Small intestine (tissue), 7 donors: ENCODE measurements around the gene PDCD1. TPM values are rescaled to one million over a fixed set of nuclear protein-coding genes. Genes with fewer than 3 reads are reported as not detected.
"Not testable (repeated sequence)": the region's sequence is repeated elsewhere in the genome, so short reads cannot be mapped to it uniquely, and the experiment has no call there.

Experiments used
- DNase-seq, 2 donors: peaks; one replicate each; pipeline versions ENCODE4 v3.0.0 to v3.0.0-alpha.2; 2013
- FAIRE-seq: peaks from 2 replicates; lab custom pipeline; 2012; peaks lifted over from hg19 to GRCh38; lab: Jason Lieb, UNC
- H3K27ac ChIP-seq, 3 donors: one replicate each; pipeline ENCODE4 v1.5.1; 2013; ENCODE audit warnings: low read length in 2 of 3, mild to moderate bottlenecking in 2 of 3, control low read depth in 1 of 3, inconsistent platforms in 1 of 3, low read depth in 1 of 3, moderate library complexity in 1 of 3
- H3K27me3 ChIP-seq, 3 donors: one replicate each; pipeline ENCODE4 v1.6.1; 2013; ENCODE audit warnings: low read length in 3 of 3, inconsistent platforms in 1 of 3; ENCODE audit not compliant: control insufficient read depth in 3 of 3, insufficient read depth in 3 of 3
- H3K36me3 ChIP-seq, 3 donors: one replicate each; pipeline ENCODE4 v1.6.1; 2013; ENCODE audit warnings: low read length in 3 of 3, inconsistent platforms in 1 of 3, low read depth in 1 of 3, mild to moderate bottlenecking in 1 of 3, moderate library complexity in 1 of 3; ENCODE audit not compliant: control insufficient read depth in 3 of 3, insufficient read depth in 2 of 3
- H3K4me1 ChIP-seq, 3 donors: one replicate each; pipeline ENCODE4 v1.6.1; 2013; ENCODE audit warnings: low read length in 2 of 3, inconsistent platforms in 1 of 3, low read depth in 1 of 3, mild to moderate bottlenecking in 1 of 3, moderate library complexity in 1 of 3; ENCODE audit not compliant: control insufficient read depth in 3 of 3, insufficient read depth in 2 of 3
- H3K4me3 ChIP-seq, 3 donors: one replicate each; pipeline ENCODE4 v1.5.1; 2013; ENCODE audit warnings: low read length in 3 of 3, control low read depth in 1 of 3, inconsistent platforms in 1 of 3, low read depth in 1 of 3, mild to moderate bottlenecking in 1 of 3, moderate library complexity in 1 of 3
- H3K9me3 ChIP-seq, 2 donors: one replicate each; pipeline ENCODE4 v1.6.1; 2013; ENCODE audit warnings: low read depth in 1 of 2, low read length in 1 of 2; ENCODE audit not compliant: control insufficient read depth in 2 of 2, insufficient read depth in 1 of 2
- WGBS, 3 donors: extraction: QIAGEN DNeasy Blood & Tissue Kit; methylation state at CpG; one replicate each; pipeline ENCODE4 v1.1.7; 2013; 5-methylcytosine and 5-hydroxymethylcytosine counted together
- polyA plus RNA-seq, 4 donors: library from polyadenylated mRNA; stranded (reverse) in 3 of 4; unstranded in 1 of 4; fragments of 200-250 nt in 3 of 4; fragments of 120-200 nt in 1 of 4; gene quantifications; one replicate each; pipeline versions ENCODE4 v1.2.1 to v1.2.3, GENCODE V29; 2013
- donor health status: healthy with polysubstance abuse.
- donor health status: control.
- donor health status: control.
- donor health status: Bipolar disorder and iron deficiency.
- donor health status: healthy.

PDCD1 gene
- polyA plus RNA-seq, 4 donors = 0.27 to 1.2 (median 0.27) TPM; not detected in 1

GRCh38 chr2:241875754-241876527, 17.2 kb upstream of the PDCD1 start:
- not testable (repeated sequence) for H3K27ac ChIP-seq, H3K4me1 ChIP-seq, DNase-seq, H3K36me3 ChIP-seq, FAIRE-seq, H3K4me3 ChIP-seq, H3K27me3 ChIP-seq
- peaks cover 0 to 14% of the 10 kb centered on the region in 2 donors for H3K9me3 ChIP-seq
- 50 to 69% (median 55%) methylated on average over 14 to 22 of the region's 22 CpGs for WGBS, 3 donors

GRCh38 chr2:241874277-241874925, 15.7 kb upstream of the PDCD1 start:
- no peaks in the 10 kb centered on the region for H3K36me3 ChIP-seq
- WGBS, 3 donors = 92 to 95% (median 94%) methylated on average over 17 of the region's 17 CpGs
- no peak for DNase-seq

GRCh38 chr2:241873803-241874110, 15.1 kb upstream of the PDCD1 start:
- peaks cover 0 to 14% of the 10 kb centered on the region in 2 donors for H3K9me3 ChIP-seq
- no peaks in the 10 kb centered on the region for H3K36me3 ChIP-seq
- no peak overlapping the region for H3K4me3 ChIP-seq
- DNase-seq (no peak), FAIRE-seq (no peak)
- H3K27ac ChIP-seq = no peak overlapping the region
- WGBS, 3 donors = 82 to 93% (median 90%) methylated on average over 7 of the region's 7 CpGs
- peaks cover 0 to 4% (median 0%) of the 10 kb centered on the region in 3 donors for H3K27me3 ChIP-seq
- H3K4me1 ChIP-seq = no peaks in the 10 kb centered on the region

More at GRCh38 chr2:241874277-241874925, 15.7 kb upstream of the PDCD1 start:
- FAIRE-seq = no peak
- Histone ChIP-seq H3K4me1 (no peaks in the 10 kb centered on the region), H3K9me3 (peaks cover 0 to 14% of the 10 kb centered on the region in 2 donors), H3K27ac (no peak overlapping the region), H3K27me3 (peaks cover 0 to 4% (median 0%) of the 10 kb centered on the region in 3 donors), H3K4me3 (no peak overlapping the region)

GRCh38 chr2:241873081-241873802, 14.5 kb upstream of the PDCD1 start:
- no peak for FAIRE-seq
- H3K4me1 ChIP-seq = no peaks in the 10 kb centered on the region
- peaks cover 0 to 4% (median 0%) of the 10 kb centered on the region in 3 donors for H3K27me3 ChIP-seq
- H3K9me3 ChIP-seq = peaks cover 0 to 14% of the 10 kb centered on the region in 2 donors
- no peak overlapping the region for H3K4me3 ChIP-seq
- no peak for DNase-seq
- WGBS, 3 donors = 89 to 92% (median 92%) methylated on average over 37 to 54 of the region's 54 CpGs
- H3K27ac ChIP-seq = no peak overlapping the region
- H3K36me3 ChIP-seq = no peaks in the 10 kb centered on the region

- Histone ChIP-seq H3K4me1 (no peaks in the 10 kb centered on the region), H3K27me3 (peaks cover 2 to 7% (median 4%) of the 10 kb centered on the region in 3 donors), H3K9me3 (peaks cover 0 to 14% of the 10 kb centered on the region in 2 donors), H3K36me3 (no peaks in the 10 kb centered on the region), H3K4me3 (no peak overlapping the region), H3K27ac (no peak overlapping the region)
- 57 to 84% (median 68%) methylated on average over 13 to 15 of the region's 15 CpGs for WGBS, 3 donors
- no peak for DNase-seq
- FAIRE-seq = no peak
Observed at GRCh38 chr2:241872313-241872642, 13.6 kb upstream of the PDCD1 start.

GRCh38 chr2:241871538-241872312, 13.0 kb upstream of the PDCD1 start:
- Histone ChIP-seq H3K36me3 (no peaks in the 10 kb centered on the region), H3K27me3 (peaks cover 2 to 10% (median 4%) of the 10 kb centered on the region in 3 donors), H3K4me3 (no peak overlapping the region), H3K4me1 (no peaks in the 10 kb centered on the region), H3K27ac (no peak overlapping the region), H3K9me3 (peaks cover 0 to 14% of the 10 kb centered on the region in 2 donors)
- no peak for DNase-seq
- WGBS, 3 donors = 72 to 80% (median 76%) methylated on average over 23 to 38 of the region's 38 CpGs
- no peak for FAIRE-seq

GRCh38 chr2:241870611-241871537, 12.2 kb upstream of the PDCD1 start:
- no peak for DNase-seq

More at GRCh38 chr2:241870611-241871537, 12.2 kb upstream of the PDCD1 start:
- Histone ChIP-seq H3K4me3 (no peak overlapping the region), H3K27ac (no peak overlapping the region), H3K27me3 (peaks cover 4 to 18% (median 4%) of the 10 kb centered on the region in 3 donors), H3K4me1 (no peaks in the 10 kb centered on the region), H3K36me3 (no peaks in the 10 kb centered on the region), H3K9me3 (peaks cover 0 to 14% of the 10 kb centered on the region in 2 donors)
- WGBS, 3 donors = 55 to 59% (median 58%) methylated on average over 28 of the region's 28 CpGs
- FAIRE-seq = no peak
